IMR-90 (cell line): Measurements from ENCODE around the gene PPM1L. TPM values are rescaled to one million over a fixed set of nuclear protein-coding genes. Genes with fewer than 3 reads are reported as not detected.

ENCODE experiments used
- ATAC-seq: fragments of 200-7000 bp; cut with Tn5 transposase; 2 replicates; pipeline ENCODE4 v1.9.1; 2020; ENCODE audit warnings: low read depth, mild to moderate bottlenecking, moderate library complexity
- BruUV-seq: library from RNA; stranded (reverse); fragments of 400-500 nt; replicated peaks from 2 replicates; lab custom pipeline; 2021; lab: Mats Ljungman, UMichigan
- CTCF ChIA-PET: fragments of 300-600 bp; formaldehyde crosslinking; extraction: SDS; loops from one replicate; lab custom pipeline; 2021; ENCODE audit warnings: antibody characterized with exemption; lab: Yijun Ruan, JAX
- POLR2A ChIA-PET: fragments of 300-600 bp; sonication (Branson Sonifier 250); formaldehyde crosslinking; loops from one replicate; lab custom pipeline; 2022; ENCODE audit warnings: antibody characterized with exemption; ENCODE audit not compliant: unreplicated experiment; lab: Charles Lee
- DNase-seq: peaks from one replicate; pipeline ENCODE4 v3.0.0; 2013
- H2AFZ ChIP-seq: replicated peaks from 2 replicates; pipeline ENCODE3; 2013; ENCODE audit warnings: low read length, mild to moderate bottlenecking; ENCODE audit not compliant: poor library complexity
- H2AK5ac ChIP-seq: 2 replicates; pipeline ENCODE4 v1.6.1; 2013; ENCODE audit warnings: low read depth, low read length, inconsistent platforms
- H2AK9ac ChIP-seq: replicated peaks from 2 replicates; pipeline ENCODE3; 2013; ENCODE audit warnings: mild to moderate bottlenecking, low read depth, low read length, moderate library complexity; ENCODE audit not compliant: poor library complexity
- H2BK120ac ChIP-seq: 2 replicates; pipeline ENCODE4 v1.6.1; 2013; ENCODE audit warnings: low read depth, low read length, inconsistent platforms
- H2BK15ac ChIP-seq: 3 replicates; pipeline ENCODE4 v1.6.1; 2013; ENCODE audit warnings: low read depth, low read length, inconsistent platforms
- H2BK20ac ChIP-seq: 2 replicates; pipeline ENCODE4 v1.6.1; 2013; ENCODE audit warnings: low read depth, mild to moderate bottlenecking, inconsistent platforms, low read length, moderate library complexity
- H2BK5ac ChIP-seq: 2 replicates; pipeline ENCODE4 v1.6.1; 2013; ENCODE audit warnings: mild to moderate bottlenecking, low read depth, low read length, inconsistent platforms; ENCODE audit not compliant: poor library complexity, severe bottlenecking
- H3K14ac ChIP-seq: replicated peaks from 2 replicates; pipeline ENCODE4 v1.6.1; 2013; ENCODE audit warnings: low read depth, low read length, inconsistent platforms
- H3K18ac ChIP-seq: 2 replicates; pipeline ENCODE4 v1.6.1; 2013; ENCODE audit warnings: low read depth, low read length, control low read depth
- H3K23ac ChIP-seq: 2 replicates; pipeline ENCODE4 v1.6.1; 2013; ENCODE audit warnings: low read depth, low read length, inconsistent platforms
- H3K27ac ChIP-seq: 2 replicates; pipeline ENCODE4 v1.5.1; 2013; ENCODE audit warnings: mild to moderate bottlenecking, control low read depth, low read length; ENCODE audit not compliant: insufficient read depth
- H3K27me3 ChIP-seq: 2 replicates; pipeline ENCODE4 v1.6.1; 2013; ENCODE audit warnings: low read length; ENCODE audit not compliant: control insufficient read depth, insufficient read depth
- H3K36me3 ChIP-seq: 2 replicates; pipeline ENCODE4 v1.6.1; 2013; ENCODE audit warnings: low read length, mixed read lengths; ENCODE audit not compliant: control insufficient read depth, insufficient read depth
- H3K4ac ChIP-seq: 2 replicates; pipeline ENCODE4 v1.6.1; 2013; ENCODE audit warnings: low read depth, low read length, inconsistent platforms
- H3K4me1 ChIP-seq: 2 replicates; pipeline ENCODE4 v1.6.1; 2013; ENCODE audit warnings: low read length, mixed read lengths; ENCODE audit not compliant: control insufficient read depth, insufficient read depth
- H3K4me2 ChIP-seq: 2 replicates; pipeline ENCODE4 v1.6.1; 2013; ENCODE audit warnings: low read depth, mild to moderate bottlenecking, control low read depth, low read length, moderate library complexity
- H3K4me3 ChIP-seq: 2 replicates; pipeline ENCODE4 v1.5.1; 2013; ENCODE audit warnings: low read depth, mild to moderate bottlenecking, control low read depth, low read length, moderate library complexity; ENCODE audit not compliant: insufficient read depth
- H3K56ac ChIP-seq: 2 replicates; pipeline ENCODE4 v1.6.1; 2013; ENCODE audit warnings: low read length, inconsistent platforms; ENCODE audit not compliant: insufficient read depth; ENCODE audit errors: extremely low read depth
- H3K79me1 ChIP-seq, 2 experiments: 2 replicates each; pipeline ENCODE4 v1.6.1; 2013; ENCODE audit warnings: low read length in 2 of 2, inconsistent platforms in 1 of 2, low read depth in 1 of 2
- H3K9ac ChIP-seq: 2 replicates; pipeline ENCODE4 v1.6.1; 2013; ENCODE audit warnings: low read depth, low read length, control low read depth
- H3K9me1 ChIP-seq: 2 replicates; pipeline ENCODE4 v1.6.1; 2013; ENCODE audit warnings: low read length, inconsistent platforms; ENCODE audit not compliant: insufficient read depth
- H3K9me3 ChIP-seq: 2 replicates; pipeline ENCODE4 v1.6.1; 2013; ENCODE audit warnings: low read length; ENCODE audit not compliant: control insufficient read depth, insufficient read depth
- H4K20me1 ChIP-seq: 2 replicates; pipeline ENCODE4 v1.6.1; 2013; ENCODE audit warnings: low read length, inconsistent platforms; ENCODE audit not compliant: insufficient read depth
- H4K5ac ChIP-seq: 2 replicates; pipeline ENCODE4 v1.6.1; 2013; ENCODE audit warnings: mild to moderate bottlenecking, low read depth, low read length, control low read depth
- H4K8ac ChIP-seq, 2 experiments: 2 replicates each; pipeline ENCODE4 v1.6.1; 2013; ENCODE audit warnings: low read depth in 2 of 2, low read length in 2 of 2, control low read depth in 1 of 2, inconsistent platforms in 1 of 2
- H4K91ac ChIP-seq: 2 replicates; pipeline ENCODE4 v1.6.1; 2013; ENCODE audit warnings: low read depth, low read length, inconsistent platforms; ENCODE audit not compliant: insufficient read depth
- POLR2A ChIP-seq: IDR thresholded peaks from 2 replicates; pipeline ENCODE4 v1.6.1; 2012; ENCODE audit warnings: mild to moderate bottlenecking, low read depth, low read length
- SMC3 ChIP-seq: fragments of 150-350 bp; IDR thresholded peaks from 2 replicates; pipeline ENCODE4 v1.6.1; 2016; ENCODE audit warnings: low read depth, mild to moderate bottlenecking, antibody characterized with exemption, low read length, moderate library complexity
- WGBS, 2 experiments: methylation state at CpG; one replicate each; pipeline versions ENCODE4 v1.1.5 to v1.1.7; 2013; ENCODE audit warnings: missing lambda C conversion rate in 2 of 2; ENCODE audit not compliant: insufficient read length in 1 of 2; ENCODE audit errors: extremely low coverage in 2 of 2; 5-methylcytosine and 5-hydroxymethylcytosine counted together
- dilution Hi-C: fragments of 300-500 bp; cut with HindIII; formaldehyde crosslinking; loops from one replicate; pipeline ENCODE4 v1.14.3; 2018; ENCODE audit warnings: low sequenced_read_pairs; ENCODE audit not compliant: unreplicated experiment
- in situ Hi-C: fragments of 300-500 bp; cut with MboI; formaldehyde crosslinking; loops from 3 replicates; pipeline ENCODE4 v1.14.3; 2019; ENCODE audit warnings: low sequenced_read_pairs, inconsistent platforms, mixed read lengths
- intact Hi-C: fragments of 100-400 bp; cut with micrococcal nuclease; formaldehyde crosslinking; loops from 2 replicates; pipeline ENCODE4 v1.10.0; 2022
- polyA plus RNA-seq, 3 experiments: library from polyadenylated mRNA; depleted of rRNA; stranded (reverse); fragments of >200 nt; gene quantifications; 2 replicates each; pipeline ENCODE4 v1.2.3, GENCODE V29; 2012; ENCODE audit warnings: low replicate concordance in 1 of 3
- total RNA-seq: library from RNA; depleted of rRNA; stranded (reverse); fragments of >200 nt; gene quantifications from 2 replicates; pipeline ENCODE4 v1.2.3, GENCODE V29; 2012

PPM1L gene
- total and polyA plus RNA-seq, 2 of the 4 experiments (the other 2 are of a cell fraction) = 0.14 to 0.18 TPM

DNA sequence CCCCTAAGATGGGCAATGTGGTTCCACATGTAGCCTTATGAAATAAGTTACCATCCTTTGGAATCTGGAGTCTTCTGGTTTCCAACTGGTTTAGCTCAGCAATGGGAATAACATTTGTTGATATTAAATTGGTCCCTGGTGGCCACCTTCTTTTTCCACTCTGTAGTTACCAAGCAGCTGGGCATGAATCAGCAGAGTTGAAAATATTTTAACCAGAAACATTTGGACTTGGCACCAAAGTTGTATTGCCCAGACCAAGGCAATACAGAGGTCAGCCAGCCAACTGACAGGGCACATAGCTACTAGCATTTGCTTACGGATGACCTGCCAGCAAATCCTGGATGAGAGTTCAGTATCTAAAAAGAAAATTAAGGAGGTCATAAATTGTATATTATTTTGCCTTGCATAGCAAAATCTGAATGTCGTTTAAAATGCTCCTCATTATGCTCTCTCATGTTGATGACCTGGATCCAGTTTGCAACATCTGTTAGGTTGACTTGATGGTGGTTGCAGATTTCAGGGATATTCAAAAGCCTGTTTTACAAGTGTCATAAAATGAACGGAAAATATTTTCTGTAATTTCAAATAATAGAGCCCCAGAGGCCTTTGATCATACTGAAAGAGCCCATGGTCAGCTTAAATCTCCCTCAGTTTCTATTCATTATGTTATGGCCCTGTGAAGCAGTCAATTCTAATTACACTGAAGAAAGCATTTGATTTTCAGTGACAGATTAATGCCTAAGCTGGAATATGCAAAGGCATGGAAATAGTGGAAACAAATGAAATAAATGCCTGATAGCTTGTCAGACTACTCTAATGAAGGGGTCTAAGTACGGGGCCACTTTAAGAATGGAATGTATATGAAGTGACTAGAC lies 54.6 kb downstream of the PPM1L start:
- H3K9ac ChIP-seq = no peak overlapping the region
- H2BK120ac ChIP-seq = no peak overlapping the region
- intact Hi-C loops (no loop called here), dilution Hi-C loops (no loop called here), in situ Hi-C loops (no loop called here)
- H3K18ac ChIP-seq = no peak overlapping the region
- no peak overlapping the region for H2BK20ac ChIP-seq
- H3K9me3 ChIP-seq = no peaks in the 10 kb centered on the region
- POLR2A ChIA-PET = no interaction called here
- no TSS peak for BruUV-seq
- no peak overlapping the region for H3K4me3 ChIP-seq
- H4K5ac ChIP-seq = no peak overlapping the region
- WGBS, 2 experiments = 50% methylated on average over 1 of the region's 4 CpGs; no CpG with 5 or more reads in 1 of the 2 experiments
- no peak overlapping the region for H3K14ac ChIP-seq
- no peak overlapping the region for H3K4me2 ChIP-seq
- H3K4me1 ChIP-seq = no peaks in the 10 kb centered on the region
- ATAC-seq = no peak
- no peak overlapping the region for H2AK9ac ChIP-seq
- no peaks in the 10 kb centered on the region; the same call in 1 of the 2 replicates for H3K27me3 ChIP-seq
- no peaks in the 10 kb centered on the region for H3K9me1 ChIP-seq
- no peak overlapping the region for H2AK5ac ChIP-seq
- H4K20me1 ChIP-seq = no peaks in the 10 kb centered on the region
- no peak for DNase-seq
- no peaks in the 10 kb centered on the region for H3K36me3 ChIP-seq
- H4K91ac ChIP-seq = no peak overlapping the region
- H3K27ac ChIP-seq = no peak overlapping the region
- CTCF ChIA-PET = no interaction called here
- no peak overlapping the region for H4K8ac ChIP-seq
- H3K79me1 ChIP-seq = no peaks in the 10 kb centered on the region
- no peak overlapping the region for H3K4ac ChIP-seq
- no peak overlapping the region for H2AFZ ChIP-seq
- H3K56ac ChIP-seq = no peak overlapping the region
- no peak overlapping the region for H2BK5ac ChIP-seq
- TF ChIP-seq SMC3 (no peak), POLR2A (no peak)
- no peak overlapping the region for H2BK15ac ChIP-seq
- H3K23ac ChIP-seq = no peak overlapping the region
